Astrocyte of the spinal cord (primary cell): ENCODE measurements around the gene NAIF1.

Experiments
- DNase-seq: peaks from one replicate; pipeline ENCODE4 v3.0.0; 2011; ENCODE audit warnings: low read depth, low spot score
- H3K4me3 ChIP-seq: 2 replicates; pipeline ENCODE4 v1.5.1; 2011; ENCODE audit warnings: low read depth, mild to moderate bottlenecking, low read length, moderate library complexity
- CTCF ChIP-seq: IDR thresholded peaks from 2 replicates; pipeline ENCODE4 v1.5.1; 2012; ENCODE audit warnings: low read depth, mild to moderate bottlenecking, low read length, inconsistent platforms
- in situ Hi-C: cut with HindIII; loops from 2 replicates; pipeline ENCODE4 v1.10.0; 2017; ENCODE audit warnings: low sequenced_read_pairs

Gene NAIF1

GRCh38 chr9:128109050-128109709 lies 42.1 kb upstream of the NAIF1 start:
- in situ Hi-C loops, result no loop called here
- no peak overlapping the region for H3K4me3 ChIP-seq
- no peak for DNase-seq
- TF ChIP-seq CTCF, result no peak

DNA sequence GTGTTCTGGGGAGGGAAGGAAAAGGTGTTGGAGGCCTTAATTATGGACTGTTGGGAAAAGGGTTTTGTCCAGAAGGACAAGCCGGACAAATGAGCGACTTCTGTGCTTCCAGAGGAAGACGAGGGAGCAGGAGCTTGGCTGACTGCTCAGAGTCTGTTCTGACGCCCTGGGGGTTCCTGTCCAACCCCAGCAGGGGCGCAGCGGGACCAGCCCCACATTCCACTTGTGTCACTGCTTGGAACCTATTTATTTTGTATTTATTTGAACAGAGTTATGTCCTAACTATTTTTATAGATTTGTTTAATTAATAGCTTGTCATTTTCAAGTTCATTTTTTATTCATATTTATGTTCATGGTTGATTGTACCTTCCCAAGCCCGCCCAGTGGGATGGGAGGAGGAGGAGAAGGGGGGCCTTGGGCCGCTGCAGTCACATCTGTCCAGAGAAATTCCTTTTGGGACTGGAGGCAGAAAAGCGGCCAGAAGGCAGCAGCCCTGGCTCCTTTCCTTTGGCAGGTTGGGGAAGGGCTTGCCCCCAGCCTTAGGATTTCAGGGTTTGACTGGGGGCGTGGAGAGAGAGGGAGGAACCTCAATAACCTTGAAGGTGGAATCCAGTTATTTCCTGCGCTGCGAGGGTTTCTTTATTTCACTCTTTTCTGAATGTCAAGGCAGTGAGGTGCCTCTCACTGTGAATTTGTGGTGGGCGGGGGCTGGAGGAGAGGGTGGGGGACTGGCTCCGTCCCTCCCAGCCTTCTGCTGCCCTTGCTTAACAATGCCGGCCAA lies 41.3 kb upstream of the NAIF1 start:
- no peak for DNase-seq
- TF ChIP-seq CTCF, result no peak
- in situ Hi-C loops, result no loop called here
- H3K4me3 ChIP-seq, result no peak overlapping the region

DNA sequence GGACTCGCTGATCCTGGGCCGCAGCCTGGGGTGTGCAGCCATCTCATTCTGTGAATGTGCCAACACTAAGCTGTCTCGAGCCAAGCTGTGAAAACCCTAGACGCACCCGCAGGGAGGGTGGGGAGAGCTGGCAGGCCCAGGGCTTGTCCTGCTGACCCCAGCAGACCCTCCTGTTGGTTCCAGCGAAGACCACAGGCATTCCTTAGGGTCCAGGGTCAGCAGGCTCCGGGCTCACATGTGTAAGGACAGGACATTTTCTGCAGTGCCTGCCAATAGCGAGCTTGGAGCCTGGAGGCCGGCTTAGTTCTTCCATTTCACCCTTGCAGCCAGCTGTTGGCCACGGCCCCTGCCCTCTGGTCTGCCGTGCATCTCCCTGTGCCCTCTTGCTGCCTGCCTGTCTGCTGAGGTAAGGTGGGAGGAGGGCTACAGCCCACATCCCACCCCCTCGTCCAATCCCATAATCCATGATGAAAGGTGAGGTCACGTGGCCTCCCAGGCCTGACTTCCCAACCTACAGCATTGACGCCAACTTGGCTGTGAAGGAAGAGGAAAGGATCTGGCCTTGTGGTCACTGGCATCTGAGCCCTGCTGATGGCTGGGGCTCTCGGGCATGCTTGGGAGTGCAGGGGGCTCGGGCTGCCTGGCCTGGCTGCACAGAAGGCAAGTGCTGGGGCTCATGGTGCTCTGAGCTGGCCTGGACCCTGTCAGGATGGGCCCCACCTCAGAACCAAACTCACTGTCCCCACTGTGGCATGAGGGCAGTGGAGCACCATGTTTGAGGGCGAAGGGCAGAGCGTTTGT lies 40.5 kb upstream of the NAIF1 start:
- DNase-seq, result no peak
- TF ChIP-seq CTCF, result no peak
- in situ Hi-C loops, result no loop called here
- H3K4me3 ChIP-seq, result no peak overlapping the region

- H3K4me3 ChIP-seq, result no peak overlapping the region
- DNase-seq, result no peak
- TF ChIP-seq CTCF, result no peak
- in situ Hi-C loops, result no loop called here
These were observed 39.9 kb upstream of the NAIF1 start for GRCh38 chr9:128106940-128107467.

DNA sequence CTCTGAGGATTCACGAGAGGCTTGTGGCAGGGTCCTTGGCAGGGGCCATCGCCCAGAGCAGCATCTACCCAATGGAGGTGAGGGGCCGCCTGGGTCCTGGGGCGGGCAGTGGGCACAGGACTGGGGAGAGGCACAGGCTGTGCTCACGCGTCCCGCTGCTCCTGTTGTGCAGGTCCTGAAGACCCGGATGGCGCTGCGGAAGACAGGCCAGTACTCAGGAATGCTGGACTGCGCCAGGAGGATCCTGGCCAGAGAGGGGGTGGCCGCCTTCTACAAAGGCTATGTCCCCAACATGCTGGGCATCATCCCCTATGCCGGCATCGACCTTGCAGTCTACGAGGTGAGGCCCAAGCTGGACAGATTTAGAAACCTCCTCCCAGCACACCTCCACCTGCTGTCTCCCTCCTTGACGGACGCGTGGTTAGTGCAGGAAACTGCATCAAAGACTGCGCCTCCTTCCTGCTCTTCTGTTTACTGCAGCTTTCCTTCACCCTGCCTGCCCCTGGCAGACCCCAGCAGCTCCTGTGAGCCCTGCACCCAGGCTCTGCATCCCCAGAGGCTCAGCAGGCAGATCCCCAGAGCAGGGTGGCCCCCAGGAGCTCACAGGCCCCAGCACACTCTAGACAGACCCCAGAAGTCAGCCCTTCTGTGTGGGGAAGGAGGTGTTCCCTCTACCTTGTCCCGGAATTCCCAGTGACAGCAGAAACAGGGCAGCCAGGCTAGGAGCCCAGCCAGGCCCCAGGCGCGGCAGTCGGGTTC lies 39.2 kb upstream of the NAIF1 start:
- TF ChIP-seq CTCF, result no peak
- H3K4me3 ChIP-seq, result no peak overlapping the region
- no peak for DNase-seq
- in situ Hi-C loops, result no loop called here
